Memory B cell (primary cell): ENCODE data around the gene WDR7.

Source experiments
- ATAC-seq: fragments of 150-1000 bp; cut with Tn5 transposase; 2 replicates; pipeline ENCODE4 v1.10.0; 2021; ENCODE audit warnings: low read depth, mild to moderate bottlenecking, moderate library complexity
- DNase-seq, 2 donors: peaks; one replicate each; pipeline ENCODE4 v3.0.0; 2022; ENCODE audit warnings: low spot score in 2 of 2
- H3K27ac Mint-ChIP-seq: one replicate; pipeline ENCODE4 v1.8.0; 2022; ENCODE audit warnings: mild to moderate bottlenecking, moderate library complexity, mixed read lengths
- H3K27me3 Mint-ChIP-seq: one replicate; pipeline ENCODE4 v1.8.0; 2022; ENCODE audit warnings: mixed read lengths
- H3K36me3 Mint-ChIP-seq: one replicate; pipeline ENCODE4 v1.8.0; 2022; ENCODE audit warnings: mild to moderate bottlenecking, mixed read lengths
- H3K4me1 Mint-ChIP-seq: one replicate; pipeline ENCODE4 v1.8.0; 2022; ENCODE audit warnings: mixed read lengths
- H3K4me3 Mint-ChIP-seq: one replicate; pipeline ENCODE4 v1.8.0; 2022; ENCODE audit warnings: mild to moderate bottlenecking, moderate library complexity, mixed read lengths
- H3K9me3 Mint-ChIP-seq: one replicate; pipeline ENCODE4 v1.8.0; 2022; ENCODE audit warnings: mixed read lengths

WDR7 gene

DNA sequence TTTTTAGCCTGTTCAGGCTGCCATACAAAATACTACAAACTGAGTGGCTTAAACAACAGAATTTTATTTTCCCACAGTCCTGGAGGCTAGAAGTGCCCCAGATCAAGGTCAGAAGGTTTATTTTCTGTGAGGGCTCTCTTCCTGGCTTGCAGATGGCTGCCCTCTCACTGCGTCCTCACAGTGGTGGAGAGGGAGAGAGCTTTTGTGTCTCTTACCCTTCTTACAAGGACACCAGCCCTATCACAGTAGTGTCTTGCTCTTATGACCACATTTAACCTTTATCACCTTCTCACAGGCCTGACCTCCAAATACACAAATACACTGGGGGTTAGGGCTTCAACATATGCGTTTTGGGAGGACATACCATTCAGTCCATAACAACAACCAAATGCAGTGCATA is 11.7 kb downstream of the WDR7 start:
- no peak for ATAC-seq
- DNase-seq: no peak
- no peaks in the 10 kb centered on the region for H3K9me3 Mint-ChIP-seq
- H3K36me3 Mint-ChIP-seq: peaks cover 12% of the 10 kb centered on the region
- H3K27me3 Mint-ChIP-seq: no peaks in the 10 kb centered on the region
- no peak overlapping the region for H3K27ac Mint-ChIP-seq
- no peak overlapping the region for H3K4me3 Mint-ChIP-seq
- H3K4me1 Mint-ChIP-seq: peaks cover 20% of the 10 kb centered on the region

DNA sequence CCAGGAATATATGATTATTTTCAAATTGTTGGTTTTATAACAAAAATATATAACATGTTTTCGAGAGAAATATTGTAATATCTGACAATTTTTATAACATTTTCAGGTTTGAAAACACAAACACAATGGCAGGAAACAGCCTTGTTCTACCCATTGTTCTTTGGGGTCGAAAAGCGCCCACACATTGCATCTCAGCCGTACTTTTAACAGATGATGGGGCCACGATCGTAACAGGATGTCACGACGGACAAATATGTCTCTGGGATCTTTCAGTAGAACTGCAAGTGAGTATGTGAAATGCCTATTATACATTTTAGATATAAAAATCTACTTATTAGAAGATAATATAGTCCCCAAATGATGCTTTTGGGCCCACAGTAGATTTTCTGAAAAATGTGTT is 21.2 kb downstream of the WDR7 start:
- H3K4me3 Mint-ChIP-seq: no peak overlapping the region
- no peak overlapping the region for H3K27ac Mint-ChIP-seq
- no peaks in the 10 kb centered on the region for H3K27me3 Mint-ChIP-seq
- ATAC-seq (no peak), DNase-seq (no peak)
- H3K36me3 Mint-ChIP-seq: peaks cover 24% of the 10 kb centered on the region
- H3K9me3 Mint-ChIP-seq: no peaks in the 10 kb centered on the region
- peaks cover 8% of the 10 kb centered on the region for H3K4me1 Mint-ChIP-seq

DNA sequence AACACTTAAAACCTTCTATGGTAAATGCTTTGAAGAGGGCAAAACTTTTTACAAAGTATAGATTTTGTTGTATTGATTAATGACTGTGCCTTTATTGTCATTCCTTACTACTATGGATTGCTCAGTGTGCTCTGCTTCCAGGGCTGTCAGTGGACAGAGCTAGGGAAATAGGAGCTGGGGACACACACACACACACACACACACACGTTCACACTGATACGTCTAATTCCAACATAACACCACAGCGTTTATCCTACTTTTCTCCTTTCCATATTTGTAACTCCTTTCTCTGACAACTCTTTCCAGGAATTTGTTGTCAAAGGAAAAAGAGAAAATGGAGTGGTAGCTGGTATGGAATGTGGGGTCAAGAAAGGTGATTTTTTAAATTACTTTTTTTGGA is 21.8 kb downstream of the WDR7 start:
- no peak for ATAC-seq
- Mint-ChIP-seq H3K27ac (no peak overlapping the region), H3K27me3 (no peaks in the 10 kb centered on the region), H3K36me3 (peaks cover 30% of the 10 kb centered on the region), H3K4me1 (peaks cover 7% of the 10 kb centered on the region), H3K4me3 (no peak overlapping the region), H3K9me3 (peaks cover 4% of the 10 kb centered on the region)
- no peak for DNase-seq

DNA sequence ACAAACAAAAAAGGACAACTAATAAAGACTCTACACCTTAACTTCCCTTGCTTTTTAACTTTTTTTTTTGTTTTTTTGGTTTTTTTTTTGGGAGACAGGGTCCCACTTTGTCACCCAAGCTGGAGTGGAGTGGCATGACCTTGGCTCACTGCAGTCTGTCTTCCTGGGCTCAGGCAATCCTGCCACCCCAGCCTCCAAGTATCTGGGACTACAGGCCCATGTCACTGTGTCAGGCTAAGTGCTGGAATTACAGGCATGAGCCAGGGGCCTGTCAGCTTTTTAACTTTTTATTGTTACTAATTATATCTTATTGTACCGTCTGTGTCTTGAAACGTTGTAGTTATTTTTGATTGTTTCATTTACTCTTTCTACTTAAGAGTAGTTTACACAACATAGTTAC is 25.5 kb downstream of the WDR7 start:
- ATAC-seq (no peak), DNase-seq (no peak)
- no peak overlapping the region for H3K27ac Mint-ChIP-seq
- peaks cover 33% of the 10 kb centered on the region for H3K36me3 Mint-ChIP-seq
- peaks cover 6% of the 10 kb centered on the region for H3K9me3 Mint-ChIP-seq
- H3K4me1 Mint-ChIP-seq: no peaks in the 10 kb centered on the region
- H3K4me3 Mint-ChIP-seq: no peak overlapping the region
- H3K27me3 Mint-ChIP-seq: no peaks in the 10 kb centered on the region

DNA sequence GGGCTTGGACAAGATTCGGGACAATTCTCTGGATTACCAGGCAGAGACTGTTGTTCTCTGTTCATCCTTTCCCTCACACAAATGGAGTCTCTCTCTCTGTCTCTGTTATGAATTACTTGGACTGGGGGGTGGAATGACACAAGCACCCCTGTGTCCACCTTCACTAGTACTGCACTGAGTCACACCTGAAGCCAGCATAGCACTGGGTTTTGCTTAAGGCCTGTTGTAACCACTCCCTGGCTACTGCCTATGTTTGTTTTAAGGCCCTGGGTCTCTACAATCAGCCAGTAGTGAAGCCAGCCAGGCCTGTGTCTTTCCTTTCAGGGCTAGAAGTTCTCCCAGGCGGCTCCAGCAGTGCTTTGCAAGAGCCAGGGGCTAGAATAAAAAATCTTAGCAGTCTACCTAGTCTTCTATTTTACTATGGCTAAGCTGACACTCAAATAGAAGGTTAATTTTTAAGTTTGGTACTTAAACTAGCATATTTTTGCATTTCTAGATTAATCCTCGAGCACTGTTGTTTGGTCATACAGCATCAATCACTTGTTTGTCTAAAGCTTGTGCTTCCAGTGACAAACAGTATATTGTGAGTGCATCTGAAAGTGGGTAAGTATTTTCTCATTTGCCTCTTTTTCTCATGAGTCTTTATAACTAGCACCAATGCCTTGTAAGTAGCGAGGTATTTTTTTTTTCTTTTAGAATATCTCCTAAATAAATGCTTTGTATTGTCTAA is 27.8 kb downstream of the WDR7 start:
- DNase-seq (no peak), ATAC-seq (no peak)
- Mint-ChIP-seq H3K36me3 (peaks cover 36% of the 10 kb centered on the region), H3K27me3 (no peaks in the 10 kb centered on the region), H3K4me3 (no peak overlapping the region), H3K4me1 (no peaks in the 10 kb centered on the region), H3K27ac (no peak overlapping the region), H3K9me3 (peaks cover 6% of the 10 kb centered on the region)

DNA sequence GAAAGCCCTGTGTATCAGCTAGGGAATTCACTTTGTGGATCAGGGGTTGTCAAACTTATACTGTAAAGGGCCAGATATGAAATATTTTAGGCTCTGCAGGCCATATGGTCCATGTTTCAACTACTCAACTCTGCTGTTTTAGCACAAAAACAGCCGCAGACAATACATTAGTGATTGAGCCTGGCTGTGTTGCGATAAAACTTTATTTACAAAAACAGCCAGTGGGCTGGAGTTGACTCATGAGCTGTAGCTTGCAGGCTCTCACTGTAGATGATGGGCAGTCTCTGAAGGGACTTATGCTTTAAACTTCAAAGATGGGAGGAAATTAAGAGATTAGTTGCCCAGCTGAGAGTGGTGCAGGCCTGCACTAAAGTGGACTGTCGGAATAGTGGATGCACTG is 33.1 kb downstream of the WDR7 start:
- Mint-ChIP-seq H3K27me3 (no peaks in the 10 kb centered on the region), H3K4me1 (peaks cover 2% of the 10 kb centered on the region), H3K4me3 (no peak overlapping the region), H3K27ac (peak overlapping the region; percentile 60), H3K36me3 (peaks cover 23% of the 10 kb centered on the region), H3K9me3 (no peaks in the 10 kb centered on the region)
- DNase-seq (no peak), ATAC-seq (no peak)

DNA sequence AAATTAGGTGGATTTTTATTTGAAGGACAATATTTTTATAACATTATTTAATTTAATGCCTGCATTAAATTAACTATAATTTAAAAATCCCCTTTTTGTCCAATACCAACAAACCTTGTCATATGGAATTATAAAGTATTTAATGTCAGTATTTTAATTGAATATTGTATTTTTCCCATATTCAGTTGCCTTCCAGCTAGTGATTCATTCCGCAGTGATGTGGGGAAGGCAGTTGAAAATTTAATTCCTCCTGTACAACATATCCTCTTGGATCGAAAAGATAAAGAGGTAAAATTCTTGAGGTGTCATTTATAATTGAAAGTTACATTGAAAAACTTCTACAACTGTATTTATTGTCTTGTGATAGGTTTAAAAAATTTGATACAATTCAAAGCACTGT is 40.4 kb downstream of the WDR7 start:
- Mint-ChIP-seq H3K27me3 (no peaks in the 10 kb centered on the region), H3K4me1 (no peaks in the 10 kb centered on the region), H3K27ac (no peak overlapping the region), H3K4me3 (no peak overlapping the region), H3K36me3 (peaks cover 8% of the 10 kb centered on the region), H3K9me3 (no peaks in the 10 kb centered on the region)
- ATAC-seq (no peak), DNase-seq (no peak)

DNA sequence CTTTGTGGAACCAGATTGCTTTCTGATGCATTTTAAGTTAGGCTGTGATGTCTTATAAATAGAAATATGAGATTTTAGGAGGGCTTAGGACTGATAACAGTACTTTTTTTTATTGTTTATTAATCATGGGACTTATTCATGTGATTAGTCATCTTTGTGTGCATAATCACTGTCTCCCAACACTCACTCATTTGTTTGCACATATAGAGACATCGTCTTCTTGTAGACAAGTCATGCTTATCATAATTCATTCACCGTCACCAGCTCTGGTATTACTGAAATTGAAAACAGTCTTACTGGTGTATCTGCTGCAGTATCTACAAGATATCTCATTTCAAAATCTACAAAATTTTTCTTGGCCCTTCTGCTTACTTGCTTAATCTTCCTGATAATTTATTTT is 45.8 kb downstream of the WDR7 start:
- Mint-ChIP-seq H3K27me3 (no peaks in the 10 kb centered on the region), H3K4me1 (no peaks in the 10 kb centered on the region), H3K9me3 (no peaks in the 10 kb centered on the region), H3K36me3 (peaks cover 10% of the 10 kb centered on the region), H3K4me3 (no peak overlapping the region), H3K27ac (no peak overlapping the region)
- DNase-seq (no peak), ATAC-seq (no peak)

DNA sequence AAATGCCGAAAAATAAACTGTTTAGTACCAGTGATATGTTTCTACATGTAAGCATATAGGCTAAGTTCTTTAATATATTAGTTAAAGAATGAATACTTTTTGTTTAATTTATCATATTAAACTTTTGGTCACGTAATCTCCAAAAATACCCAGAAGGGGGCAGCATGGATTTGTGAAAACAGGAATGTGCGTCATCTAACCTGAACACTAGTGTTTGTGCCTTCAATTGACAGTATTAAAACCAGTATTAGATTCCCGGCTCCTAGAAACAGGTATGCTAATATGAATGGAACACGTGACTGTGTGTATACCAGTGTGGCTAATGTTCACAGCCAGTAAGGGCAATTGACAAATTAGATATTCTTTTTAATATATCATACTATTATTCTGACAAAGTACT is 51.8 kb downstream of the WDR7 start:
- no peaks in the 10 kb centered on the region for H3K36me3 Mint-ChIP-seq
- H3K27me3 Mint-ChIP-seq: no peaks in the 10 kb centered on the region
- H3K9me3 Mint-ChIP-seq: no peaks in the 10 kb centered on the region
- H3K4me1 Mint-ChIP-seq: no peaks in the 10 kb centered on the region
- no peak overlapping the region for H3K4me3 Mint-ChIP-seq
- ATAC-seq (peak; percentile 53), DNase-seq (peak in 1 of 2 donors; percentile 26)
- no peak overlapping the region for H3K27ac Mint-ChIP-seq

DNA sequence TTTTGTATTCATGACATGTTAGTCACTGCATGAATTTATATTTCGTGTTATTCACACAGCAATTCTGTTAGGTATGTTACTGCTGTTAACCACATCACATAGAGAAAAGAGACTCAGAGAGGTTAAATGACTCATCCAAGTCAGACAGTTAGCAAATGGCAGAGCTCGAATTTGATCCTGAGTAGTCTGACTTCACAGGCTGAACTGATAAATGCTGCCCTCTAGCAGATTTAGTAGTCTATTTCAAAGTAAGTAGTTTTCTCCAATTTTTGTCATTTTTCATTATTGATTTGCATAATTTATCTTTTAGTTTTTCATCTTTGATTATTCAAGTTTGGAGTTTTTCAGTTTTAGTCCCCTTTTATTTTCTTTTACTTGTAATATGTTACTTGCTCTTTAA is 58.3 kb downstream of the WDR7 start:
- no peaks in the 10 kb centered on the region for H3K36me3 Mint-ChIP-seq
- DNase-seq: no peak
- H3K4me3 Mint-ChIP-seq: no peak overlapping the region
- ATAC-seq: no peak
- H3K27me3 Mint-ChIP-seq: no peaks in the 10 kb centered on the region
- H3K9me3 Mint-ChIP-seq: no peaks in the 10 kb centered on the region
- no peak overlapping the region for H3K27ac Mint-ChIP-seq
- peaks cover 5% of the 10 kb centered on the region for H3K4me1 Mint-ChIP-seq

DNA sequence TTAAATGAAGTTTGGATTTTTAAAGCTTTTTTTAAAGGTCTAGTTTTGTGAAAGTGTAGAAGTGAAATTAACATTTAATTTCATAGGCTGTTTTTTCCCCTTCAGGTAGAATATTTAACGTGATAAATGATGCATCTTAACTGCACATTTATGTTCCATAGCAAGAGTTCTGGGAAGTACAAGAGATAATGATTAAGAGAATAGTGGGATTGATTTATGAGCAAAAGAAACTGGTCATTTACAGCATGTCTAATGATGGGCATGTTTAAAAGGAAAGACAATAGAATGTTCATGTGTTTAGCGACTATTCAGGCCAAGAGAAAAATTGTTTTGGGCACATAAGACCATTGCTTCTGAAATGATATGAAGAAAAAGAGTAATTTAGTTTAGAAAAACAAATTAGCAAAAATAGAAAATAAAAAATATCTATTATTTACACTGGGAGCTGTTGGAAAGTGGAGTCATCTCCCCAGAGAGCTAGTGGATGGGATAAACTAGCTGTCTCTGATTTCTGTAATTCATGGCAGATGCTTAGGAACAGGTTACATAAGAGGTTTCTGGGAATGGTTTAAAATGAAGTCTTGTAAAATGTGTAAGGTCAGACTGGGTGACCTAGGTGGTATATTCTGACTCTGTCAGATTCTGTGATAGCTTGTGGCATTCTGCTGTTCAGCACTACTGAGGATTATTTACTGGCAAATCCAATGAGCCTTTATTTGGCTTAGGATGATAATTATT is 60.7 kb downstream of the WDR7 start:
- no peak for DNase-seq
- no peaks in the 10 kb centered on the region for H3K27me3 Mint-ChIP-seq
- no peaks in the 10 kb centered on the region for H3K36me3 Mint-ChIP-seq
- H3K4me3 Mint-ChIP-seq: no peak overlapping the region
- no peak for ATAC-seq
- H3K27ac Mint-ChIP-seq: no peak overlapping the region
- peaks cover 5% of the 10 kb centered on the region for H3K4me1 Mint-ChIP-seq
- no peaks in the 10 kb centered on the region for H3K9me3 Mint-ChIP-seq

DNA sequence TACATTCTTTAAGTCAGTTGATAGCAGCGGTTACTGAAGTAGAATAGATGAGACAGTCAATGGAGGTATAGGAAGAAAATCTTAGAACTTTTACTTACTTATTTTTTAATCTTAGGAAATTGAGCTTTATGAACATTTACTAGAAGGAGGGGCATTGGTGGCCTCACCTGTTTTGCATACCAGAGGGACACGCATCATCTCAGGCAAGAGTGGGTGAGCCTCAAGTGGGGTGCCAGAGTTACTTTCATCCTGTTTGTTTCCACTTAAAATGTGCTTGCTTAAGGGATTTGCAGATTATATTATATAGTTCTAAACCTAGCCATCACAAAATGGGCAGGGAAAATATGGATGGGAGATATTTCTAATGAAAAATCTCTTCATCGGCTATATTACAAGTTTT is 61.6 kb downstream of the WDR7 start:
- DNase-seq (no peak), ATAC-seq (no peak)
- H3K4me3 Mint-ChIP-seq: no peak overlapping the region
- H3K9me3 Mint-ChIP-seq: no peaks in the 10 kb centered on the region
- H3K4me1 Mint-ChIP-seq: peaks cover 5% of the 10 kb centered on the region
- no peaks in the 10 kb centered on the region for H3K27me3 Mint-ChIP-seq
- H3K27ac Mint-ChIP-seq: no peak overlapping the region
- H3K36me3 Mint-ChIP-seq: peaks cover 3% of the 10 kb centered on the region

DNA sequence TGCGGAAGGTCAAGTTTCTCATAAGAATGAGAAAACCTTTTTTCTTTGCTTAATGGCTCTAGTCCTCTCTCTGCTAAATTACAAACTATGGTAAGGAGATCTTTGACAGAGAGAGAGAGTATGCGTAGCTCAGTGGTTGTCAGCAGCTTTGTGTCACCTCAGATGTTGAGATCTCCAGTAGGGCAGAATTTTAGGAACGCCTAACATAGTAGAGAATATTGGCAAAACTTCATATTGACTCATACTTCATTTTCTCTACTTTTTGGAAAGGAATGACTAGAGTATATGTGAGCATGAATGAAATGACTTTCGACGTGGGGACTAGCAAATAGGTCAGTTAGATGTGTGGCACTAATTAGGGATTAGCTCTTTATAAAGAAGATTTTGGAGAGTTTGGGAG is 64.0 kb downstream of the WDR7 start:
- no peak for ATAC-seq
- Mint-ChIP-seq H3K9me3 (no peaks in the 10 kb centered on the region), H3K36me3 (peaks cover 6% of the 10 kb centered on the region), H3K27me3 (no peaks in the 10 kb centered on the region), H3K27ac (no peak overlapping the region), H3K4me1 (peaks cover 5% of the 10 kb centered on the region), H3K4me3 (no peak overlapping the region)
- no peak for DNase-seq

DNA sequence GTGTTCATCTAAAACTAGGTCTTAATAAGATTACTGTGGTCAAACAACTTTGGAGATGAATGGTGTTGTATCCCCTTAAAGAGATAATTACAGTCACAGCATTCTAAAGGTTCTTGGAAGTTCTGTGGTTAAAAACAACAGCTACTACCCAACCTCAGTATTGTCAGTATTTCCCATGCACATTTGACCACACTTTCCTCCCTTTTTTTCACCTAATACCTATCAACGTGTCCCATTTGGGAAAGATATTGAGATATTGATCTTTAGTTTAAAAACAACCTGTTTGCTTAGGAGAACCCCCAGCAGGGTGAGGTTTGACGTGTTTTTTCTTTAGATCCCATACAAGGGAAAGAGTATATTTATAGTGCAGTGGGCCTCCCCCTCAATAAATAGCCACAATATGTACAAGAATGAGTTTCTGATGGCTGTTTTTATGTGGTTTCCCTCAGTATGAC is 65.6 kb downstream of the WDR7 start:
- Mint-ChIP-seq H3K27ac (no peak overlapping the region), H3K4me1 (peaks cover 5% of the 10 kb centered on the region), H3K9me3 (no peaks in the 10 kb centered on the region), H3K27me3 (no peaks in the 10 kb centered on the region), H3K4me3 (no peak overlapping the region), H3K36me3 (peaks cover 6% of the 10 kb centered on the region)
- no peak for ATAC-seq
- no peak for DNase-seq

DNA sequence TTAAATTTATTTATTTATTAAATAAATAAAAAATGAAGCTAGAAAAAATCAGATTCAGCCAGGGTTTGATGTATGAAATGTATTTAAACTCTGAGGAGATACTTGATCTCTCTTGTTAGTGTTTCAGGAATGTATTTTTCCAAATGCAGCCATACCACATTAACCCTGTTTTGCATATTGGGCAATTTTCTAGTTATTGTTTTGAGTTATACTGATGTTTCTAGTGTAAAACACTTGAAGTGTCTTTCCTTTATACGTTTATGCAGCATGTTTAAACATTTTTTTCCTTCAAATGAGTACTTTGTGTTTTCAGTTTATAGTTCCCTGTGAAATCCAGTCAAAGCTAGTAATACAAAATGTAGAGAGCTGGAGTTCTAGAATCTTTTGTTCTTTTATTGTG is 69.9 kb downstream of the WDR7 start:
- Mint-ChIP-seq H3K4me3 (no peak overlapping the region), H3K9me3 (no peaks in the 10 kb centered on the region), H3K27me3 (no peaks in the 10 kb centered on the region), H3K4me1 (no peaks in the 10 kb centered on the region), H3K27ac (no peak overlapping the region), H3K36me3 (peaks cover 16% of the 10 kb centered on the region)
- ATAC-seq: no peak
- DNase-seq: no peak
